Upper lobe of right lung (tissue), 1 donor: ENCODE results near the gene IQGAP2. TPM values are rescaled to one million over a fixed set of nuclear protein-coding genes. Genes with fewer than 3 reads are reported as not detected.

Source experiments
- ATAC-seq: fragments of 200-7000 bp; cut with Tn5 transposase; one replicate; pipeline ENCODE4 v1.9.1; 2020; ENCODE audit warnings: mild to moderate bottlenecking, moderate library complexity
- DNase-seq: peaks from one replicate; pipeline ENCODE4 v3.0.0-alpha.2; 2020
- H3K27ac ChIP-seq: fragments of 200-600 bp; one replicate; pipeline ENCODE4 v1.8.0; 2022
- H3K27me3 ChIP-seq: fragments of 200-600 bp; one replicate; pipeline ENCODE4 v1.8.0; 2022; ENCODE audit warnings: mild to moderate bottlenecking
- H3K36me3 ChIP-seq: fragments of 200-600 bp; one replicate; pipeline ENCODE4 v1.8.0; 2022
- H3K4me1 ChIP-seq: fragments of 200-600 bp; one replicate; pipeline ENCODE4 v1.8.0; 2022
- H3K4me3 ChIP-seq: fragments of 200-600 bp; one replicate; pipeline ENCODE4 v1.8.0; 2022; ENCODE audit warnings: mild to moderate bottlenecking
- H3K9me3 ChIP-seq: fragments of 200-600 bp; one replicate; pipeline ENCODE4 v1.8.0; 2022
- intact Hi-C: fragments of 100-400 bp; cut with DNase I; formaldehyde crosslinking; loops from one replicate; pipeline ENCODE4 v1.11.0; 2022
- total RNA-seq: library from RNA; stranded (reverse); fragmentation: NEBNext Ultra II Directional; extraction: Animal tissue kit (Norgen Biotek cat#: 25700); gene quantifications from one replicate; pipeline ENCODE4 v1.2.1, GENCODE V29; 2021
- TF ChIP-seq, protein P1 (sequence below): fragments of 200-600 bp; IDR thresholded peaks from one replicate; pipeline ENCODE4 v1.8.0; 2022; ENCODE audit warnings: antibody characterized with exemption
- donor health status: DM: no; HTN: yes; CAD: no; lungs with severe emphysema.

Gene IQGAP2
- total RNA-seq, 1 donor from 2014 or later = 31.0 TPM

DNA sequence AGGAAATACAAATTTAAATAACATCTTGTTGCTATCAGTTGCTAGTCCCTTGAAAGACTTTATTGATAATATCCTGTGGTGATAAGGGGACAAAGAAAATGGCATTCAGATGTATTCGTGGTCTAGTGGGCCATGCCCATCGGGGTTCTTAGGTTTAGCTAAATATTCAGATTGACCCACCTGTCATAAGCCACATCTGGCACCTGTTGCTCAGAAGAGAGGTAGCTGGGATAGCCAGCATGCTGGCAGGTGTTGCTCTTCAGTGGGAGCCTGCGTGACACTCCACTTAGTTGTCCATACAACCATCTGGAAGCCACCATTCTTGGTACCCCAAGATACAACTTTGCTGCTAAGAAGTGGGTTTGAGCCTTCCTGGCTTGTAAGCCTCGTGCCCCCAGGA is 183.4 kb downstream of the IQGAP2 start:
- intact Hi-C loops = no loop called here
- no peak for ATAC-seq

DNA sequence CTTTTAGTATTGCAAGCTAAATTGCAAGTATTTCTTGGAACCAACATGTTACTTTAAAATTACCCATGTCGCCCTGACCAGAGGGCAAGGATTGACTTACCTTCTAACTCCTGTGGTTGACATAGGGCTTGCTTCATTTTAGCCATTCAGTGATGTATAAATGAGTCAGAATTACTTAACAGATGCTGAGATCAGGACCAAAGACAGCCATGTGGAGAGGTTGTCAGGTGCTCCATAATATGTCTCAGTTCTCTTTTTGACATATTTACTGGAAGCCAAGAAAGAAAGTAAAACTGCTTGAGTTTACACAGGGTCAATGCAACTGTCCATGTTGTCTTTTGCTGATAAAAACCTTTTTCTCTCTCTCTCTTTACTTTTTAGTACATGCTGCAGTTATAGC is 186.9 kb downstream of the IQGAP2 start:
- H3K27me3 ChIP-seq = no peaks in the 10 kb centered on the region
- intact Hi-C loops = no loop called here
- H3K27ac ChIP-seq = no peak overlapping the region
- TF ChIP-seq, protein P1, sequence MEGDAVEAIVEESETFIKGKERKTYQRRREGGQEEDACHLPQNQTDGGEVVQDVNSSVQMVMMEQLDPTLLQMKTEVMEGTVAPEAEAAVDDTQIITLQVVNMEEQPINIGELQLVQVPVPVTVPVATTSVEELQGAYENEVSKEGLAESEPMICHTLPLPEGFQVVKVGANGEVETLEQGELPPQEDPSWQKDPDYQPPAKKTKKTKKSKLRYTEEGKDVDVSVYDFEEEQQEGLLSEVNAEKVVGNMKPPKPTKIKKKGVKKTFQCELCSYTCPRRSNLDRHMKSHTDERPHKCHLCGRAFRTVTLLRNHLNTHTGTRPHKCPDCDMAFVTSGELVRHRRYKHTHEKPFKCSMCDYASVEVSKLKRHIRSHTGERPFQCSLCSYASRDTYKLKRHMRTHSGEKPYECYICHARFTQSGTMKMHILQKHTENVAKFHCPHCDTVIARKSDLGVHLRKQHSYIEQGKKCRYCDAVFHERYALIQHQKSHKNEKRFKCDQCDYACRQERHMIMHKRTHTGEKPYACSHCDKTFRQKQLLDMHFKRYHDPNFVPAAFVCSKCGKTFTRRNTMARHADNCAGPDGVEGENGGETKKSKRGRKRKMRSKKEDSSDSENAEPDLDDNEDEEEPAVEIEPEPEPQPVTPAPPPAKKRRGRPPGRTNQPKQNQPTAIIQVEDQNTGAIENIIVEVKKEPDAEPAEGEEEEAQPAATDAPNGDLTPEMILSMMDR = no peak
- no peak for DNase-seq
- H3K4me3 ChIP-seq = no peak overlapping the region
- H3K9me3 ChIP-seq = no peaks in the 10 kb centered on the region
- ATAC-seq = no peak
- H3K36me3 ChIP-seq = no peaks in the 10 kb centered on the region
- H3K4me1 ChIP-seq = no peaks in the 10 kb centered on the region

More for the DNA sequence above, 183.4 kb downstream of the IQGAP2 start:
- Histone ChIP-seq H3K9me3 (no peaks in the 10 kb centered on the region), H3K27ac (no peak overlapping the region), H3K36me3 (no peaks in the 10 kb centered on the region), H3K4me3 (no peak overlapping the region), H3K4me1 (no peaks in the 10 kb centered on the region), H3K27me3 (no peaks in the 10 kb centered on the region)
- no peak for DNase-seq
- TF ChIP-seq, protein P1 = no peak

DNA sequence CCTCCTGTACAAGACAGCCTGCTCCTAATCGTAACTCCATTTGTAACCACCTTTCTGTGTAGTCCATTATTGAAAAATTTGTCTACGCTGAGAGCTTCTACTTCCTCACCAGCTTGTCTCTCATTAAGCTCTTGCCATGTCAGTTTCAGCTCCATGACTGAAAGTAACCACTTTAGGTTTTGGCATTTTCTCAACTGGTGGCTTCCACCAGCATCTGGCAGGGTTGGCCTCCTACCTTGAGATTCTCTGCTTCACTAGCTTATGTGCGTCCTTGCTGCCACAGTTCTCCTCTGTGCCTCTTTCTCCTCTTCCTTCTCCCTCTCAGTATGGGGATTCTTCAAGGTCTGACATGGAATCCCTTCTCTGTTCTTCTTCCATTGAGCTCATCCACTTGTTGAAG is 188.3 kb downstream of the IQGAP2 start:
- DNase-seq (no peak), ATAC-seq (no peak)
- no peak overlapping the region for H3K27ac ChIP-seq
- H3K27me3 ChIP-seq = no peaks in the 10 kb centered on the region
- H3K4me3 ChIP-seq = no peak overlapping the region
- intact Hi-C loops = no loop called here
- H3K9me3 ChIP-seq = no peaks in the 10 kb centered on the region
- TF ChIP-seq, protein P1 = no peak
- no peaks in the 10 kb centered on the region for H3K4me1 ChIP-seq
- H3K36me3 ChIP-seq = no peaks in the 10 kb centered on the region

DNA sequence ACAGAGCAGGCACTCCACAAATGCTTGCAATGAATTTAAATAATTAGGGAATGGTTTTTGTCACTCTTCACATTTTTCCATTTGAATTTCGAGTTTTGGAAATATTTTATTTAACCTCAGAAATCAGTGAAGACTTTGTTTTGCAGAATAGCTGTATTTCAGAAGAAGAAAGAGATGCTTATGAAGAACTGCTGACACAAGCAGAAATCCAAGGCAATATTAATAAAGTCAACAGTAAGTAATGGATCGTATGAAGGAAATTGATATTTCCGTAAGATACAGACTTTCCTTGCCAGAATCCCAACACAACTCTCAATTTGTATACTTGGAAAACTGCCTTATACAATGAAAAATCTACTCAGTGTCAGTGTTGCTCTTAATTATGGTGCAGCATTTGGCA is 189.6 kb downstream of the IQGAP2 start:
- H3K36me3 ChIP-seq = peaks cover 3% of the 10 kb centered on the region
- no peak for DNase-seq
- H3K27me3 ChIP-seq = no peaks in the 10 kb centered on the region

DNA sequence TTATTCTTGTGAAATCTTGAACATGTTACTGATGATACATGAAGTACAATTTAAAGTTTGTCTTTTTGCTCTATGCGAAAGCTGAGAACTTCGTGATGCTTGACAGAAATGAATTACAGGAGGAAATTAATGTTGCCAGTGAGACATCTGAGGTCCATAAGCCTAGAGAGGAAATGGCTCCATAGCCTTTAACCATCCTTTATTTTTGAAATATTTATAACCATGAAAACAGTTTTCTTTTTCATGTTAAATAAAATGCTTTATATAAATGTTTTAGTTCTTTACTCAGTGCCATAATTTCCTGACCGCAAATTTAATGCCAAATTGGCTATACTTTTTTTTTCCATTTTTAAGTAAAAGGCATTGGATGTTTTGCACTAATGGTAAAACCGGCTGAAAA is 191.0 kb downstream of the IQGAP2 start:
- Histone ChIP-seq H3K4me3 (no peak overlapping the region), H3K27me3 (no peaks in the 10 kb centered on the region), H3K27ac (no peak overlapping the region), H3K4me1 (no peaks in the 10 kb centered on the region), H3K36me3 (peaks cover 3% of the 10 kb centered on the region), H3K9me3 (no peaks in the 10 kb centered on the region)
- ATAC-seq (no peak), DNase-seq (no peak)
- intact Hi-C loops = no loop called here
- TF ChIP-seq, protein P1 = no peak

More for the DNA sequence above, 189.6 kb downstream of the IQGAP2 start:
- ATAC-seq = no peak
- intact Hi-C loops = no loop called here
- H3K9me3 ChIP-seq = no peaks in the 10 kb centered on the region
- no peaks in the 10 kb centered on the region for H3K4me1 ChIP-seq
- H3K4me3 ChIP-seq = no peak overlapping the region
- H3K27ac ChIP-seq = no peak overlapping the region
- TF ChIP-seq, protein P1 = no peak
